Transverse colon (tissue), 4 donors: ENCODE data around the gene PCNX1. TPM values are rescaled to one million over a fixed set of nuclear protein-coding genes. Genes with fewer than 3 reads are reported as not detected.

Experiments
- DNase-seq: peaks from one replicate; pipeline ENCODE4 v3.0.0-alpha.2; 2019
- H3K27ac ChIP-seq, 4 donors: fragments of 200-600 bp; sonication (generic); 2 replicates each; pipeline ENCODE4 v1.5.1; 2016 to 2018; ENCODE audit warnings: inconsistent platforms in 4 of 4
- H3K27me3 ChIP-seq: fragments of 200-600 bp; sonication (generic); 2 replicates; pipeline ENCODE4 v1.5.1; 2017; ENCODE audit warnings: inconsistent platforms
- H3K36me3 ChIP-seq, 4 donors: fragments of 200-600 bp; sonication (generic); 2 replicates each; pipeline ENCODE4 v1.5.1; 2017 to 2019; ENCODE audit warnings: inconsistent platforms in 4 of 4
- H3K4me1 ChIP-seq, 4 donors: fragments of 200-600 bp; sonication (generic); 2 replicates each; pipeline ENCODE4 v1.5.1; 2017 to 2020; ENCODE audit warnings: inconsistent platforms in 4 of 4
- H3K4me3 ChIP-seq, 4 donors: fragments of 200-600 bp; sonication (generic); 1 replicate in 1 of 4; 2 replicates in 3 of 4; pipeline versions ENCODE4 v1.5.1 to v1.6.1; 2017 to 2019; ENCODE audit warnings: inconsistent platforms in 4 of 4
- H3K9me3 ChIP-seq, 2 donors: fragments of 200-600 bp; sonication (generic); 2 replicates each; pipeline ENCODE4 v1.5.1; 2017 to 2019; ENCODE audit warnings: inconsistent platforms in 2 of 2
- EP300 ChIP-seq: sonication (generic); formaldehyde crosslinking; IDR thresholded peaks from one replicate; pipeline ENCODE4 v1.6.1; 2017; ENCODE audit warnings: antibody characterized with exemption, low read depth
- POLR2A ChIP-seq: fragments of 450-650 bp; IDR thresholded peaks from one replicate; pipeline ENCODE4 v1.6.1; 2016; ENCODE audit warnings: antibody characterized with exemption, mild to moderate bottlenecking, moderate library complexity
- POLR2AphosphoS5 ChIP-seq, 3 donors: sonication (generic); formaldehyde crosslinking; IDR thresholded peaks; one replicate each; pipeline ENCODE4 v1.6.1; 2016; ENCODE audit warnings: antibody characterized with exemption in 3 of 3
- WGBS, 2 donors: methylation state at CpG; one replicate each; pipeline ENCODE4 v1.1.5; 2018; ENCODE audit warnings: low coverage in 1 of 2; 5-methylcytosine and 5-hydroxymethylcytosine counted together
- in situ Hi-C, 4 donors: fragments of 200-750 bp; cut with MboI; loops; one replicate each; pipeline versions ENCODE4 v1.15.0 to v1.15.1; 2017; ENCODE audit warnings: low sequenced_read_pairs in 3 of 4, low pct_ligation_motif_present in 1 of 4, low pct_unique_long_range_greater_than_20kb in 1 of 4
- intact Hi-C: fragments of 100-400 bp; cut with DNase I; formaldehyde crosslinking; loops from one replicate; pipeline ENCODE4 v1.15.1; 2023; ENCODE audit warnings: low total_unique reads
- total RNA-seq, 4 donors: library from RNA; depleted of rRNA; stranded (reverse); fragments of >200 nt; gene quantifications; one replicate each; pipeline ENCODE4 v1.1.0, GENCODE V29; 2016
- TF ChIP-seq, protein P1 (sequence below), 5 experiments: fragments of 200-600 bp in 3 of 5; fragments of 450-650 bp in 2 of 5; sonication (generic) in 3 of 5; IDR thresholded peaks; 1 replicate in 2 of 5; 2 replicates in 3 of 5; pipeline ENCODE4 v1.5.1; 2016 to 2017; ENCODE audit warnings: antibody characterized with exemption in 5 of 5, inconsistent platforms in 3 of 5, mild to moderate bottlenecking in 2 of 5, moderate library complexity in 1 of 5

Gene PCNX1
- total RNA-seq, 4 donors from 2014 or later: 15.0 to 64.6 (median 46.0) TPM

DNA sequence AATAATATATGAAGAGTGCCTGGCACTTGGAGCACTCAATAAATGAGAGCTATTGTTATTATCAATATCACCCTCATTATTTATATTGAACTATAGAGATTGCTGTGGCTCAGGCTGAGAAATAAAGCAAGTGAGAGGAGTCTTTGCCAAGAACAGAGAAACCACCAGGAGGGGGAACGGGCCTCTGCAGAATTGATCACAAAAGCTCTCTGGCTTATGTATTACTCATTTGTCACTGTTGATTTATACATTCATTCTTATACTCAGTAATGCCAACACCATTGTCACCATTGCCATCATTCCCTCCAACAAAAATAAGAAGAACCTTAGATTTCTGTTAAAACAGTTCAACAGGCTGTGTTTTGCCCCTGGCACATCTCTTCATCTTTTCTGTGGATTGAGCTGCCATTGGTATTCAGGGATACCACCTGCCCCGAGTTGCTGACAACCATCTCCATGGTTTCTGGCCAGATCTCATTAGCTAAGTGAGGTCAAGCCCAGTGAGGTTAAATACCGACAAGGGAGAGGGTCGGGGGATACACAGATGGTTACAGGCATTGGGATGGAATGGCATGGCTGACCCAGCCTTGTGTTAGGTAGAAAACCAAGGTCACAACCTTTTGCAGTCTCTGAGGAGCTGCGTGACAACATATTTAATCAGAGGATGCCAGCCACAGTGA, 21.8 kb upstream of the PCNX1 start:
- 82 to 85% methylated on average over 2 to 5 of the region's 5 CpGs for WGBS, 2 donors
- DNase-seq: no peak

DNA sequence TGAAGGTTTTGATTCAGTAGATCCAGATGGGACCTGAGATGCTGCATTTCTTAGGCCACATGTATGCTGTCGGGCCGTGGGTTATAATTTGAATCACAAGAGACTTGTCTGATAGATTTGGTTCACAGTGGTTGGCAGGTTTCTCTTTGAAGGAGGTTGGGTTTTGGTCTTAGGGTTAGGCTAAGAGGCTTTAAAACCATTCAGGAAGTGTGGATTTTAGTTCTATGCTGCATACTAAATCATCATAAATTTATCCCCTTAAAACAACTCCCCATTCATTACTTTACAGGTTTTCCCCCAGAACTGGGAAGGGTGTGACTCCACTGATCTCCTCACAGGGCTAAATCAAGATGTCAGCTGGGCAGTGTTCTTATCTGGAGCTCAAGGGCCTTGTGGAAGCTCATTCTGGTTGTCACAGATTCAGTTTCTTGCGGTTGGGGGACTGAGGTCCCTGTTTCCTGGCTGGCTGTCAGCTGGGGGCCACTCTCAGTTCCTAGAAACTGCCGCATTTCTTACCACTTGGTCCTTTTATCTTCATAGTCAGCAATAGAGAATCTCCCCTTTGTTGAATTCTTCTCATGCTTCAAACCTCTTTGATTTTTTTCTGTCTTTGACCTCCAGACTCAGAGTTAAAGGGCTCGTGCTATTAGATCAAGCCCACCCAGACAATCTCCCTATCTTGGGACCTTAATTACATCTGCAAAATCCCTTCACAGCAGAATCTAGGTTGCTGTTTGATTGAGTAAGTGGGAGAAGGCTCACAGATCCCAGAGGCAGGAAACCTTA, 20.6 kb upstream of the PCNX1 start:
- intact Hi-C loops (no loop called here), in situ Hi-C loops (no loop called here)
- TF ChIP-seq EP300: no peak
- peak in 1 of 3 donors; percentile 19 for TF ChIP-seq POLR2AphosphoS5 (IDR thresholded peaks at IDR 0.05)
- TF ChIP-seq, protein P1, sequence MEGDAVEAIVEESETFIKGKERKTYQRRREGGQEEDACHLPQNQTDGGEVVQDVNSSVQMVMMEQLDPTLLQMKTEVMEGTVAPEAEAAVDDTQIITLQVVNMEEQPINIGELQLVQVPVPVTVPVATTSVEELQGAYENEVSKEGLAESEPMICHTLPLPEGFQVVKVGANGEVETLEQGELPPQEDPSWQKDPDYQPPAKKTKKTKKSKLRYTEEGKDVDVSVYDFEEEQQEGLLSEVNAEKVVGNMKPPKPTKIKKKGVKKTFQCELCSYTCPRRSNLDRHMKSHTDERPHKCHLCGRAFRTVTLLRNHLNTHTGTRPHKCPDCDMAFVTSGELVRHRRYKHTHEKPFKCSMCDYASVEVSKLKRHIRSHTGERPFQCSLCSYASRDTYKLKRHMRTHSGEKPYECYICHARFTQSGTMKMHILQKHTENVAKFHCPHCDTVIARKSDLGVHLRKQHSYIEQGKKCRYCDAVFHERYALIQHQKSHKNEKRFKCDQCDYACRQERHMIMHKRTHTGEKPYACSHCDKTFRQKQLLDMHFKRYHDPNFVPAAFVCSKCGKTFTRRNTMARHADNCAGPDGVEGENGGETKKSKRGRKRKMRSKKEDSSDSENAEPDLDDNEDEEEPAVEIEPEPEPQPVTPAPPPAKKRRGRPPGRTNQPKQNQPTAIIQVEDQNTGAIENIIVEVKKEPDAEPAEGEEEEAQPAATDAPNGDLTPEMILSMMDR (IDR thresholded peaks at IDR 0.05): no peak
- no peak for TF ChIP-seq POLR2A
- no peaks in the 10 kb centered on the region for H3K9me3 ChIP-seq
- peaks cover 5 to 26% (median 9%) of the 10 kb centered on the region in 4 donors for H3K4me1 ChIP-seq
- WGBS, 2 donors: 51 to 60% methylated on average over 2 to 5 of the region's 5 CpGs
- no peaks in the 10 kb centered on the region for H3K36me3 ChIP-seq
- H3K27ac ChIP-seq: peak overlapping the region; percentile 70 to 81 (median 76)
- H3K27me3 ChIP-seq: no peaks in the 10 kb centered on the region
- H3K4me3 ChIP-seq: no peak overlapping the region
- DNase-seq: peak; percentile 63

More for the DNA sequence above, 21.8 kb upstream of the PCNX1 start:
- TF ChIP-seq POLR2AphosphoS5 (IDR thresholded peaks at IDR 0.05) (no peak), EP300 (no peak), POLR2A (no peak)
- TF ChIP-seq, protein P1 (IDR thresholded peaks at IDR 0.05): no peak
- no peaks in the 10 kb centered on the region for H3K9me3 ChIP-seq
- intact Hi-C loops (no loop called here), in situ Hi-C loops (no loop called here)
- no peaks in the 10 kb centered on the region for H3K36me3 ChIP-seq
- H3K27me3 ChIP-seq: no peaks in the 10 kb centered on the region
- peak overlapping the region in 2 of 4 donors; percentile 76 to 81 for H3K27ac ChIP-seq
- H3K4me3 ChIP-seq: no peak overlapping the region
- H3K4me1 ChIP-seq: peaks cover 5 to 26% (median 9%) of the 10 kb centered on the region in 4 donors

DNA sequence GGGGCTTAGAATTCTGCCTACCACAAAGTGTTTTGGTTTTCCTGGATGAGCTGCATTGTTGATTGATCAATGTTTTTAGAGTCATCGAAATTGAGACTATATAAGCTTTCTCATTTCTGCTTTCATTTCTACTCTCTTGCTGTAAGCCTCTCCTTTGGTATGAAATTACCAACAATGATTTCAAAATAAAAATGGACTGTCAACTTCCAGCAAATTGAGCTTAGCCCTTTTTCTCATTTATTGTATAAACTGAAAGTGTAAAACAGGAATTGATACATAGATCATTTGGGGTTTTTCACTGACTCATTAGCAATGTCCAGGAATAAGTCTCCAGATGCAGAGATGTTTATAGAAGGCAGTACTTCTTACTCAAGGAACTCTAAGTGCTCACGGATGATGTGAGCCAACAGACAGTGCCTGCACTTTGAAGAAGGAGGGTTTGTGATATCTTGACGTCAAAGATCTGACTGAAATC, 20.0 kb upstream of the PCNX1 start:
- intact Hi-C loops: no loop called here
- Histone ChIP-seq H3K27me3 (no peaks in the 10 kb centered on the region), H3K4me1 (peaks cover 5 to 26% (median 9%) of the 10 kb centered on the region in 4 donors), H3K36me3 (no peaks in the 10 kb centered on the region), H3K4me3 (no peak overlapping the region), H3K27ac (peak overlapping the region; percentile 70 to 81 (median 76)), H3K9me3 (no peaks in the 10 kb centered on the region)
- in situ Hi-C loops: no loop called here
- DNase-seq: no peak
- WGBS, 2 donors: 22 to 28% methylated on average over 3 of the region's 3 CpGs
- TF ChIP-seq EP300: no peak
- peak in 2 of 3 donors; percentile 34 to 38 for TF ChIP-seq POLR2AphosphoS5 (IDR thresholded peaks at IDR 0.05)

DNA sequence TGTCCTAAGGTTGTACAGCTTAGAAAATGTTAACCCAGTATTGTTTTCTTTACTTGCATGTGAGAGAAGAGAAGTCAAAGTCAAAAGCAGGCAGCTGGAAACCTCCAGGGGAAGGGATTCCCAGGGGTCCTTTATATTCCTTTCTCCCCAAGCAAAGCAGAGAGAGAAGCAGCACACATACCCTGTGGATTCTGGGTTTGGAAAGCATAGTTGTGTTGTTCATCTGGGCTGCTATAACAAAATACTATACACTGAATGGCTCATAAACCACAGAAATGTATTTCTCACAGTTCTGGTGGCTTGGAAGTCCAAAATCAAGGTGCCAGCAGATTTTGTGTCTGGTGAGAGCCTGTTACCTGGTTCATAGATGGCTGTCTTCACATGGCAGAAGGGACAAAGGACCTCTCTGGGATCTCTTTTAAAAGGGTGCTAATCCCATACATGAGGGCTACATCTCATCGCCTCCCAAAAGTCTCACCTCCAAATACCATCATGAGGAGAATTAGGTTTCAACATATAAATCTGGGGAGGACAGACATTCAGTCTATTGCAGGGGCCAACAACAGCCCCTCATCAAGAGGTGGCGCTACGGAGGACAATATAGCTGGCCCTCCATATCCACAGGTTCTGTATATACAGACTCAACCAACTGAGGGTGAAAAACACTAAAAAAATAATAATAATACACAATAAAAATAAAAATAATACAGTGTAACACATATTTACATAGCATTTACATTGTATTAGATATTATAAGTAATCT, 19.3 kb upstream of the PCNX1 start:
- TF ChIP-seq, protein P1 (IDR thresholded peaks at IDR 0.05): no peak
- TF ChIP-seq POLR2AphosphoS5 (IDR thresholded peaks at IDR 0.05) (no peak), POLR2A (no peak), EP300 (no peak)
- Histone ChIP-seq H3K9me3 (no peaks in the 10 kb centered on the region), H3K27me3 (no peaks in the 10 kb centered on the region), H3K27ac (peak overlapping the region; percentile 70 to 81 (median 76)), H3K4me3 (no peak overlapping the region), H3K4me1 (peaks cover 5 to 19% (median 9%) of the 10 kb centered on the region in 4 donors), H3K36me3 (no peaks in the 10 kb centered on the region)
- in situ Hi-C loops: no loop called here
- intact Hi-C loops: no loop called here
- no peak for DNase-seq
- 86 to 100% methylated on average over 3 of the region's 3 CpGs for WGBS, 2 donors
